ENCODE results near the gene FGF14. TPM values are rescaled to one million over a fixed set of nuclear protein-coding genes. Genes with fewer than 3 reads are reported as not detected.

FGF14 gene
- total RNA-seq, 2 donors from 2014 or later: under 0.01 to 0.28 TPM

DNA sequence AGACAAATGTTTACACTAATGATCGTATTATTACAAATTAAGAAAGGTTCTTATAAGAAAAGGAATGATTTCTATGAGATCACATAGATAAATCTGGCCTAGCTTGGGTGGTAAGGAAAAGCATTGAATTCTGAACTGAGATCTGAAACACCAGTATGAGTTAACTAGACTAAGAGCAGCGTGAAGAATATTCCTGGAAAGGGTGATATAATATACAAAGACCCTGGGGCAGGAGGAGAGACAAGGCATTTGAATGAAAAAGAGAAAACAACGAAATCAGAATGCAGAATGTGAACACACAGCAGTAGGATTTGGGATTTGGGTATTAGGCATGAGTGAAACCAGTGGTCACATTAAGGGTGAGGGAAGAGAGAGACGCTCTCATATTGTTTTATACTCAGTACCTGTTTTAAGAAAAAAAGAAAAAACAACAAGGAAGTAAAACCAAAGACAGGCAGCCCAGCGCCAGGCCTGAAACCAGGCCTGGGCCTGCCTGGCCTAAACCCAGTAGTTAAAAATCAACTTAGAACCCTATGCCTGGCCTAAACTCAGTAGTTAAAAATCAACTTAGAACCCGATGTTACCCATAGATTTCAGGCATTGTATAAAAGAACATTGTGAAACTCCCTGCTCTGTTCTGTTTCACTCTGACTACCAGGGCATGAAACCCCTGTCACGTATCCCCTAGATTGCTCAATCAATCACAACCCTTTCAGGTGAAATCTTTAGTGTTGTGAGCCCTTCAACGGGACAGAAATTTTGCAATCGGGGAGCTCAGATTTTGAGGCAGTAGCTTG, 662.3 kb downstream of the FGF14 start:
- intact Hi-C loops (cut with DNase I): no loop called here
- DNase-seq (ENCODE audit: low spot score): no peak

DNA sequence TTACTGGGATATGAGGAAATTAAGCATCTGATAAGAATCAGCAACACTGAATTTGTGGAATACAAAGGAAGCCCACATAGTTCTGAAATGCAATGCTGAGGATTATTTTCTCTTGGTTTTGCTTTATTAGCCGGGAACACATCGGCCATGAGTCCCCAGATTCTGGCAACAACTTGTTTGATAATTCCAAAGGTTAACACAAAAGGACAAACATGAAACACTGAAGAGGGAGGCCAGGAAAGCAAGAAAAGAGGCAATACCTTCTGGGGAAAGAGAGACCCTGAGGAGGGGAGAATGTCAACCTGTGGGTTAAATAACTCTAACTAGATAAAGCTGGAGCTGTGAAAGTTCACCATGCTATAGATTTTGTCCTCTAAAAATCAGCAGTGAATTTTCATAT, 663.5 kb downstream of the FGF14 start:
- TF ChIP-seq, protein P1, sequence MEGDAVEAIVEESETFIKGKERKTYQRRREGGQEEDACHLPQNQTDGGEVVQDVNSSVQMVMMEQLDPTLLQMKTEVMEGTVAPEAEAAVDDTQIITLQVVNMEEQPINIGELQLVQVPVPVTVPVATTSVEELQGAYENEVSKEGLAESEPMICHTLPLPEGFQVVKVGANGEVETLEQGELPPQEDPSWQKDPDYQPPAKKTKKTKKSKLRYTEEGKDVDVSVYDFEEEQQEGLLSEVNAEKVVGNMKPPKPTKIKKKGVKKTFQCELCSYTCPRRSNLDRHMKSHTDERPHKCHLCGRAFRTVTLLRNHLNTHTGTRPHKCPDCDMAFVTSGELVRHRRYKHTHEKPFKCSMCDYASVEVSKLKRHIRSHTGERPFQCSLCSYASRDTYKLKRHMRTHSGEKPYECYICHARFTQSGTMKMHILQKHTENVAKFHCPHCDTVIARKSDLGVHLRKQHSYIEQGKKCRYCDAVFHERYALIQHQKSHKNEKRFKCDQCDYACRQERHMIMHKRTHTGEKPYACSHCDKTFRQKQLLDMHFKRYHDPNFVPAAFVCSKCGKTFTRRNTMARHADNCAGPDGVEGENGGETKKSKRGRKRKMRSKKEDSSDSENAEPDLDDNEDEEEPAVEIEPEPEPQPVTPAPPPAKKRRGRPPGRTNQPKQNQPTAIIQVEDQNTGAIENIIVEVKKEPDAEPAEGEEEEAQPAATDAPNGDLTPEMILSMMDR (IDR thresholded peaks at IDR 0.05): no peak
- Histone ChIP-seq H3K27me3 (replicated peaks; ENCODE audit: insufficient read depth) (no peaks in the 10 kb centered on the region), H3K27ac (no peak overlapping the region), H3K36me3 (no peaks in the 10 kb centered on the region), H3K9me3 (no peaks in the 10 kb centered on the region), H3K4me1 (replicated peaks) (no peaks in the 10 kb centered on the region), H3K4me3 (no peak overlapping the region)
- intact Hi-C loops (cut with DNase I): no loop called here
- WGBS: 69% methylated on average over 2 of the region's 2 CpGs
- no peak for DNase-seq (ENCODE audit: low spot score)

More for the DNA sequence above, 662.3 kb downstream of the FGF14 start:
- no peaks in the 10 kb centered on the region for H3K4me1 ChIP-seq (replicated peaks)
- H3K4me3 ChIP-seq: no peak overlapping the region
- no peak overlapping the region for H3K27ac ChIP-seq
- no peaks in the 10 kb centered on the region for H3K36me3 ChIP-seq
- H3K9me3 ChIP-seq: no peaks in the 10 kb centered on the region
- WGBS: 80% methylated on average over 9 of the region's 9 CpGs
- no peaks in the 10 kb centered on the region for H3K27me3 ChIP-seq (replicated peaks; ENCODE audit: insufficient read depth)
- TF ChIP-seq, protein P1 (IDR thresholded peaks at IDR 0.05): no peak
- no peak for TF ChIP-seq POLR2AphosphoS5 (IDR thresholded peaks at IDR 0.05)
- no peak for TF ChIP-seq POLR2A (IDR thresholded peaks at IDR 0.05)

DNA sequence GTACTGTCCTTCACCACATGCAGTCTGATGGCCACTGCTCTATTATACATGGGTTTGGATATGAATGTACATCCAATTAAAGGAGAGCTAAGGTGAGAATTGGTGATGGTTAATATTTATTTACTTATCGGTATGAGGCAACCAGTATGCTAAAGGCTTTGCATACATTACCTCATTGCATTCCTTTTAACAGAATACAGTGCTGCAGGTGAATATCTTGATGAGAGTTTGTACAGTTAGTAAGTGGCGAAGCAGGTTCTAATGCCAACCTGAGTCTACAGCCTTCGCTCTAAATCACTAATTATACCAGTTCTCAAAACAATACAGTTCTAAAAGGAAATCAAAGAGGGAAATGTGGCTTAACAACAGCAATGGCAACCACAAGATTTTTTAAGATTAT, 665.3 kb downstream of the FGF14 start:
- no peak for DNase-seq (ENCODE audit: low spot score)
- no peaks in the 10 kb centered on the region for H3K36me3 ChIP-seq

DNA sequence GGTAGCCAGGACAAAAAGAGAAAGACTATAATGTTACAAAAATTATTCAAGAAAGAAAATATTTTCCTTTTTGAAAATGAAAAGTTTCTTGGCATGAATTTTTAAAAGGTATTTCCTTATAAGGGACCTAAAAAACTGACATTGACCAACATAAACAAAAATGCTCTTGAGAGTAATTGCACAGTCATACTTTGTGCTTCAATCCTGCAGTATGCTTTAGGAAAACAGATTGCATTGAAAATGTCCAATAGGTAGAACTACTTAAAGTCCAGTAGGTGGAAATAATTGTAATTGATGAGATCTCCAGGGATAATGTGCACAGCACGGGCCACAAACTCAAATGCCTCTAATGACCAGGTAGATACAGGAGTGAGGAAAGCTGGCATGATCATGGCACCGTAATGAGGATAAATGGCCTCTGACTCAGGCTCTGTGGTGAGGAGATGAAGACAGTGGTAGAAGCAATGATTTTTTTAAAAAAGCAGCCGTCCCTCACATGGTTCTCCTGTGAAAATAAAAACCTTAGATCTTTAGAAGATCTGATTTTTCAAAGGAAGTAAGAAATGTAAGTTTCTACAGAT, 671.3 kb downstream of the FGF14 start:
- no peak for DNase-seq (ENCODE audit: low spot score)
- no peaks in the 10 kb centered on the region for H3K27me3 ChIP-seq (replicated peaks; ENCODE audit: insufficient read depth)
- no peaks in the 10 kb centered on the region for H3K36me3 ChIP-seq
- no peaks in the 10 kb centered on the region for H3K4me1 ChIP-seq (replicated peaks)
- TF ChIP-seq, protein P1 (IDR thresholded peaks at IDR 0.05): no peak
- TF ChIP-seq POLR2AphosphoS5 (IDR thresholded peaks at IDR 0.05) (no peak), POLR2A (IDR thresholded peaks at IDR 0.05) (no peak)
- H3K4me3 ChIP-seq: no peak overlapping the region
- no peak overlapping the region for H3K27ac ChIP-seq
- H3K9me3 ChIP-seq: no peaks in the 10 kb centered on the region
- 84% methylated on average over 3 of the region's 3 CpGs for WGBS
- intact Hi-C loops (cut with DNase I): no loop called here

More for the DNA sequence above, 665.3 kb downstream of the FGF14 start:
- WGBS: 60% methylated on average over 3 of the region's 3 CpGs
- Histone ChIP-seq H3K4me1 (replicated peaks) (no peaks in the 10 kb centered on the region), H3K27ac (no peak overlapping the region), H3K9me3 (no peaks in the 10 kb centered on the region), H3K27me3 (replicated peaks; ENCODE audit: insufficient read depth) (no peaks in the 10 kb centered on the region), H3K4me3 (no peak overlapping the region)
- intact Hi-C loops (cut with DNase I): no loop called here
- TF ChIP-seq, protein P1 (IDR thresholded peaks at IDR 0.05): no peak
- no peak for TF ChIP-seq POLR2AphosphoS5 (IDR thresholded peaks at IDR 0.05)
- TF ChIP-seq POLR2A (IDR thresholded peaks at IDR 0.05): no peak

DNA sequence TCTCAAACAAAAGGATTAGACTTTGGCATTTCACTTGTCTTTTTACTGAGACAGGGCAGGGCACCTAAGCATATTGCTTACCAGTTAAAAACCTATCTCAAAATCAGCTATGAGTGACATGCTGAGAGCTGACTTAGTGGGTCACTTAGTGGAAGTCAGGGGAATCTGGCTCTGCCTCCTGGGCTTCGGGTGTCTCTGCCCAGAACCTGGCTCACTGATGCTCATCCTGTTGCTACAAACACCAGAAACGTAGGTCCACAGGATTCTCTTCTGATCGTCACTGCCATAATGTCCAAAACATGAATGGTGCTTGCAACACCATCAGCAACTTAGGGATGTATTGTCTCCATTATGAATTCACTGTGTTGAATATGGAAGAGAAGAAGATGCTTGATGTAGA, 673.2 kb downstream of the FGF14 start:
- WGBS: 89% methylated on average over 3 of the region's 3 CpGs

More for the DNA sequence above, 673.2 kb downstream of the FGF14 start:
- intact Hi-C loops (cut with DNase I): no loop called here
- no peak overlapping the region for H3K27ac ChIP-seq
- no peak for DNase-seq (ENCODE audit: low spot score)
- no peaks in the 10 kb centered on the region for H3K27me3 ChIP-seq (replicated peaks; ENCODE audit: insufficient read depth)
- no peaks in the 10 kb centered on the region for H3K9me3 ChIP-seq
- no peak for TF ChIP-seq POLR2AphosphoS5 (IDR thresholded peaks at IDR 0.05)
- TF ChIP-seq POLR2A (IDR thresholded peaks at IDR 0.05): no peak
- TF ChIP-seq, protein P1 (IDR thresholded peaks at IDR 0.05): no peak
- no peak overlapping the region for H3K4me3 ChIP-seq
- H3K4me1 ChIP-seq (replicated peaks): no peaks in the 10 kb centered on the region
- no peaks in the 10 kb centered on the region for H3K36me3 ChIP-seq
